ENCODE data around the gene C18orf63.

Gene C18orf63

GRCh38 chr18:74328206-74328605 is 12.6 kb downstream of the C18orf63 start:
- no peak for TF ChIP-seq CTCF (conservative IDR thresholded peaks at IDR 0.05; ENCODE audit: low read length)
- peak; percentile 53 for DNase-seq (ENCODE audit: low read depth)

GRCh38 chr18:74329688-74330205 is 14.1 kb downstream of the C18orf63 start:
- TF ChIP-seq CTCF (conservative IDR thresholded peaks at IDR 0.05; ENCODE audit: low read length), result no peak
- DNase-seq (ENCODE audit: low read depth), result no peak
- H3K4me3 ChIP-seq (ENCODE audit: low read length), result no peak overlapping the region

More at GRCh38 chr18:74328206-74328605, 12.6 kb downstream of the C18orf63 start:
- H3K4me3 ChIP-seq (ENCODE audit: low read length), result no peak overlapping the region

- DNase-seq (ENCODE audit: low read depth), result peak; percentile 66
- TF ChIP-seq CTCF (conservative IDR thresholded peaks at IDR 0.05; ENCODE audit: low read length), result peak; percentile 76
- H3K4me3 ChIP-seq (ENCODE audit: low read length), result no peak overlapping the region
Observed at GRCh38 chr18:74331404-74331803, 15.8 kb downstream of the C18orf63 start.

- no peak for TF ChIP-seq CTCF (conservative IDR thresholded peaks at IDR 0.05; ENCODE audit: low read length)
- DNase-seq (ENCODE audit: low read depth), result peak; percentile 36
- H3K4me3 ChIP-seq (ENCODE audit: low read length), result no peak overlapping the region
Observed at GRCh38 chr18:74333091-74333490, 17.5 kb downstream of the C18orf63 start.

- no peak overlapping the region for H3K4me3 ChIP-seq (ENCODE audit: low read length)
- no peak for TF ChIP-seq CTCF (conservative IDR thresholded peaks at IDR 0.05; ENCODE audit: low read length)
- no peak for DNase-seq (ENCODE audit: low read depth)
Observed at GRCh38 chr18:74334242-74334893, 18.7 kb downstream of the C18orf63 start.

GRCh38 chr18:74336656-74337055 is 21.0 kb downstream of the C18orf63 start:
- no peak overlapping the region for H3K4me3 ChIP-seq (ENCODE audit: low read length)
- no peak for DNase-seq (ENCODE audit: low read depth)
- TF ChIP-seq CTCF (conservative IDR thresholded peaks at IDR 0.05; ENCODE audit: low read length), result no peak

Measured in AG10803 (cell line).